ENCODE measurements around the gene NUMB. TPM values are rescaled to one million over a fixed set of nuclear protein-coding genes. Genes with fewer than 3 reads are reported as not detected.
A peak's percentile ranks its signal among the peaks of the same experiment; 100 is the strongest.

The NUMB gene
- total RNA-seq, 2 experiments from 2014 or later = 44.5 to 46.4 TPM

DNA sequence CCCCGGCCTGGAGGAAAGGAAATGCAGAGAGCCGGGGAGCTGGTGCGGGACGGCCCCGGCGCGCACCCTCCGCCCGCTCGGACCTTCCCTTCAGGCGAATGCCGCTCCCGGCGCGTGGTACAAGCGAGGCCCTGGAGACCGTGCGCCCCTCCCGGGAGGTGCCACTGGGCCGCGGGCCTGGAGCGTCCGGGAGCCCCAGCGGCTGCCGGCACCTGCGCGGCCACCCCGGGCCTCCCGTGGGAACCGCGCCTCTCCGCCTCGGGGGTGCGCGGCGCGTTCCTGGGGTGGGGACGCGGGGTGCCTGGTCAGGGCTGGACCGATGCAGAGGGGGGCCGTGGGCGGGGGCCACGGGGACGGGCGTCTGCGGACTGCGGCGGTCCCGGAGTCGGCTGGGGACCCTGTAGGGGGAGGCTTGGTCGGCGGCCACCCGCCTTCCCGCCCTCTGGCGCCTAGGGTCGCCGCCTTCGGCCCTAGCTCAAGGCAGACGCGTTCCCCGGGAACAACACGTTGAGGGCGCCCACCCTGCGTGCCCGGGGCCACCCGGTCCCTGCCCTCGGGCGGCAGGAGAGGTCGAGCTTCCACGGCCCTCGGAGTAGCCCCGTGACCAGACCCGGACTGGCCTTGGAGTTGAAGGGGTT is 220.4 kb downstream of the NUMB start:
- Mint-ChIP-seq H3K4me3 (no peak overlapping the region), H3K27ac (no peak overlapping the region), H3K27me3 (peaks cover 78% of the 10 kb centered on the region), H3K9me3 (no peaks in the 10 kb centered on the region), H3K36me3 (ENCODE audit: low read depth) (peaks cover 3% of the 10 kb centered on the region), H3K4me1 (peaks cover 28% of the 10 kb centered on the region)
- CTCF ChIA-PET = no interaction called here
- DNase-seq = no peak
- POLR2A ChIA-PET = interaction anchor here (0.6 kb wide), 1 partner anchor 14 kb away, joined by 3 read pairs; no protein-coding TSS in a partner anchor

DNA sequence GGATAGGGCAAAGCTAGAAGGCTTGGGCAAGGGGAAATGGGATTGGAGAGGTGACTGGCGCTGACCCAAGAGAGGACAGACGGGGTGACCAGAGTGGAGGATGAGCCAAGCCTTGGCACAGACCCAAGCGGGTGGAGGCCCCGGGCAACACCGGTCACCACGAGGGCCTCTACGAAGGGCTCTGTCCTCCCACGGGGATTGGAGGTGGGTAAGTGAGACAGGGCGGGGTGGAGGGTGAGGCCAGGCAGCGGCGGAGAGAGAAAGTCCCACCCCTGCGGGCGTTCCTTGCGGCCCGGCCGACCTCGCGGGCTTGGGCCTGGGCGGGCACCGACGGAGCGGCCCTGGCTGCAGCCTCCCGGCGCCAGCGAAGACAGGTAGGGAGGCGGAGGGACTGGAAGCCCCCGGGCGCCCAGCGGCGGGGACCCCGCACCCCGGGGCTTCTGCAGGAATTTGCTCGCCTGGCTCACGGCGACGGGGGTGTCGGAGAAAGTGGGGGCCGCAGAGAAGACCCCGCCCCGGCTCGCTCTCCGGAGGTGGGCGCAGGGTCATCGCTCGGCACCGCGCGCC is 221.0 kb downstream of the NUMB start, which contains the start of gene PAPLN:
Gene PAPLN, plus strand, starts transcription at position 288 of the 567 bp plus-strand sequence. CDS start 2,273 bp downstream, outside the sequence.
- H3K4me1 Mint-ChIP-seq = peaks cover 24% of the 10 kb centered on the region
- H3K27ac Mint-ChIP-seq = no peak within 1 kb of the TSS
- peaks cover 3% of the 10 kb centered on the region for H3K36me3 Mint-ChIP-seq (ENCODE audit: low read depth)
- CTCF ChIA-PET = no interaction called here
- no peaks in the 10 kb centered on the region for H3K9me3 Mint-ChIP-seq
- no peak for DNase-seq
- POLR2A ChIA-PET = no interaction called here
- peak within 1 kb of the TSS; percentile 46 for H3K4me3 Mint-ChIP-seq
- H3K27me3 Mint-ChIP-seq = peaks cover 76% of the 10 kb centered on the region

DNA sequence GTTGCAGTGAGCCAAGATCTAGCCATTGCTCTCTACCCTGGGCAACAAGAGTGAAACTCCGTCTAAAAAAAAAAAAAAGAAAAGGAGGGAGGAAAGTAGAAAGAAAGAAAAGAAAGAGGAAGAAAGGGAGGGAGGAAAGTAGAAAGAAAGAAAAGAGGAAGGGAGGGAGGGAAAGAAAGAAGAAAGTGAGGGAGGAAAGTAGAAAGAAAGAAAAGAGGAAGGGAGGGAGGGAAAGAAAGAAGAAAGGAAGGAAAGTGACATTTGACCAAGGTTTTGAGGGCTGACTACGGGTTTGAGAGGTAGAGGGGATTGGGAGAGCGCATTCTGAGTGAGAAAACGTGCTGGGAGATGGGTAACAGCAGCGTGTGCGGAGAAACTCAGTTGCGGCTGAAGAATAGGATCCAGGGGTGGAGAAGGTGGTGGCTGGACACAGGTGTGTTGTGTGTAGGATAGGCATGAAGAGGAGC is 221.6 kb downstream of the NUMB start:
- peaks cover 3% of the 10 kb centered on the region for H3K36me3 Mint-ChIP-seq (ENCODE audit: low read depth)
- no peak for DNase-seq
- H3K4me3 Mint-ChIP-seq = peak overlapping the region; percentile 46
- no peaks in the 10 kb centered on the region for H3K9me3 Mint-ChIP-seq
- POLR2A ChIA-PET = no interaction called here
- peaks cover 24% of the 10 kb centered on the region for H3K4me1 Mint-ChIP-seq
- H3K27ac Mint-ChIP-seq = no peak overlapping the region
- H3K27me3 Mint-ChIP-seq = peaks cover 74% of the 10 kb centered on the region
- CTCF ChIA-PET = no interaction called here

DNA sequence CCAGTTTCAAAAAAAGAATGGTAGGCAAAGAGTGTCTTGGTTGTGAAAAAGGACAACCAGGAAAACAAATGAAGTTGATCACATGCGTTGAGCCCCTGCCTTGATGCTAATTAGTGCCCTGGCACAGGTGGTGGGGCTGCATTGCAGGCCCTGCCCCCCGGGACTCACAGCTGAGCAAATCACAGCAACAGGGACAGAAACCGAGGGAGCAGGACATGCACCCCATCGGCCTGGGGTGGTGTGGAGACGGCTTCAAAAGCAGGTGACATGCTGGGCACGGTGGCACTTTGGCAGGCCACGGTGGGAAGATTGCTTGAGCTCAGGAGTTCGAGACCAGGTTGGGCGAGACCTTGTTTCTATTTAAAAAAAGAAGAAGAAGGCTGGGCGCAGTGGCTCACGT is 222.2 kb downstream of the NUMB start:
- Mint-ChIP-seq H3K4me3 (no peak overlapping the region), H3K4me1 (peaks cover 22% of the 10 kb centered on the region), H3K27ac (no peak overlapping the region), H3K36me3 (ENCODE audit: low read depth) (peaks cover 3% of the 10 kb centered on the region), H3K27me3 (peaks cover 67% of the 10 kb centered on the region), H3K9me3 (no peaks in the 10 kb centered on the region)
- POLR2A ChIA-PET = no interaction called here
- CTCF ChIA-PET = no interaction called here
- DNase-seq = no peak

DNA sequence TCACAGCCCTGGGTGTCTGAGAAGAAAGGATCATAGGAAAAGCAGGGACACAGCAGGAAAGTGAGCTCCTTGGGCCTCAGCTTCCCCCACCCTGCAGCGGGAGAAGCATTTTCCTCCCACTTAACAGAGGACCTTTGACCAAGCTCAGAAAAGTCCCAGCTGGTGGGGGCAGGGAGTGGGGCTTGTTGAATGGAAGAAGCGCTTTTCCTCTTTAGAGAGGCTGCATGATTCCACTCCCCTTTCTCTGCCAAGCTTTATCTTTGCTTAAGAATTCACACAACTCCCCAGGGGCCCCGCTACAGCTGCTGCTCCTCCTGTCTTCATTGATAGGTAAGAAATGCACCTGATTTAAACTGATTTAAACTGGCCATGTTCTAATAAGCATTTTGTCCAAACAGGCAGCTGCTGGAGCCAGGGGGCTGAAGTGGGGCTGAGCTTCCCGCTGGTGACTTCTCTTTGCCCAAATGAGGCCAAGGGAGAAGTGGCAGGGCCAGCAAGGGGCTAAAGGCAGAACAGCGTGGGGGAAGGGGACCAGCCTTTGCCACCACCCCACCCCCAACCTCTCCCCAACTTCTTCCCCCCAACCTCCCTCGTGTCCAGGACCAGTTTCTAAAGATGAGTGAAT is 222.7 kb downstream of the NUMB start:
- no peaks in the 10 kb centered on the region for H3K9me3 Mint-ChIP-seq
- POLR2A ChIA-PET = no interaction called here
- peaks cover 62% of the 10 kb centered on the region for H3K27me3 Mint-ChIP-seq
- no peak overlapping the region for H3K4me3 Mint-ChIP-seq
- H3K36me3 Mint-ChIP-seq (ENCODE audit: low read depth) = peaks cover 3% of the 10 kb centered on the region
- CTCF ChIA-PET = no interaction called here
- peaks cover 22% of the 10 kb centered on the region for H3K4me1 Mint-ChIP-seq
- H3K27ac Mint-ChIP-seq = no peak overlapping the region
- DNase-seq = no peak

DNA sequence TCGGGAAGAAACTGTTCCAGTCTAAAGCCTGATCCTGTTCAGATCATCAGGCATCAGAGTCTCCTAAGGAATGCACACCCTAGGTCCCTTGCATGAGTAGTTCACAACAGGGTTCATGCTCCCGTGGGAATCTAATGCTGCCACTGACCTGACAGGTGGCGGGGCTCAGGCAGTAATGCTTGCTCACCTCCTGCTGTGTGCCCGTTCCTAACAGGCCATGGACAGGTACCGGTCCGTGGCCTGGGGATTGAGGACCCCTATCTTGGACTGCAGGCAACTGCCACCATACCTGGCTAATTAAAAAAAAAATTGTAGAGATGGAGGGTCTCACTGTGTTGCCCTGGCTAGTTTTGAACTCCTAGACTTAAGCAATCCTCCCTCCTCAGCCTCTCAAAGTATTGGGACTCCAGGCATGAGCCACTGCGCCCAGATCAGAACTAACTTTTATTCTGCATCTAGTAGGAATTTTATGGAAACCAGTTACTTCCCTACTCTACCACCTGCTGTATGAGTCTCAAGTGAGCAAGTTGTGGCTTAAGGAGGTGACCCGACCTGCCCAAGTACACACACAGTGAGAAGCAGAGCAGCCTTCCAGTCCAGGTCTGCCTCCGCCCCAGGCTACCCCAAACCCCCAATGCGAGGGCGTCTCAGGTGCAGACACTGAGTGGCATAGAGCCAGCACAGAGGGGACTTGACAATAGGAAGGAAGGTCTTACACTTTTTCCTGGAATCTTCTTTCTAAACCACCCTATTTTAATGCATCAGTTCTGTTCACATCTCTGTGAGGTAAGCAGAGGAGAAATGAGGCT is 223.6 kb downstream of the NUMB start:
- H3K4me3 Mint-ChIP-seq = no peak overlapping the region
- H3K9me3 Mint-ChIP-seq = no peaks in the 10 kb centered on the region
- H3K4me1 Mint-ChIP-seq = peaks cover 20% of the 10 kb centered on the region
- POLR2A ChIA-PET = no interaction called here
- H3K27me3 Mint-ChIP-seq = peaks cover 57% of the 10 kb centered on the region
- peaks cover 3% of the 10 kb centered on the region for H3K36me3 Mint-ChIP-seq (ENCODE audit: low read depth)
- CTCF ChIA-PET = no interaction called here
- DNase-seq = no peak
- no peak overlapping the region for H3K27ac Mint-ChIP-seq

DNA sequence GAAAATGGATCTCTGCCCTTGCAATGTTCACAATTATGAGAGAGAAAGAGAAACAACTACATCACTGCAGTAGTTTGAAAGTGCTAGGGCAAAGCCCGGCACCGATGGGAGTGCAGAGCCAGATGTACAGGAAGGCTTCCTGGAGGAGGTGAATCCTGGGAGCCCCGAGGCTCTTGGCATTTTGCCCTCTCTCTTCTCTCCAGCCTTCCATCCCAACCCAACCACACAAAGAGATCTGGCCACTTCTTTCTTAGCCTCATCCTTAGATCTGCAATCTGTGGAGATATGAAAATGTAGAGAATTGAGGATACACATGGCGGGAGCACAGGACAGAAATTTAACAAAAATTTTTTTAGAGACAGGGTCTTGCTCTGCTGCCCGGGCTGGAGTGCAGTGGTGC is 224.3 kb downstream of the NUMB start:
- POLR2A ChIA-PET = no interaction called here
- CTCF ChIA-PET = no interaction called here

DNA sequence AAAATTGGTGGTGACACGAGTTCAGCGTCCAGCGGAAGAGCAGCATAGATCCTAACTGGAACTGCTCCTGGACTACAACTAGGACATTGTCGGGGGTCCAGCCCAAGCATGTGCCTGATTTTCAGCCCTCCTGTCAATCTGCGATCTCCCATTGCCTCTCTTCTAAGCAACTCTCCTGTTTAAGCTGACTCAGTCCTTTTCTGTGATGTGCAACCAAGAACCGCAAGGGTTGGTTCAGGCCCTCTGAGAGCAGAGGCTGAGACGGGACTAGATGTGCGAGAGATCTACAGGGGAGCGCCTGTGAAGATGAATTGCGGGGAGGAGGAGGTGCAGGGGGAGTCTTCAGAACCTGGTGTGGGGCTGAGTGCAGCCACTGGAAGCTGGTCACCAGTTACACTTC is 224.8 kb downstream of the NUMB start:
- Mint-ChIP-seq H3K4me3 (no peak overlapping the region), H3K27ac (no peak overlapping the region), H3K36me3 (ENCODE audit: low read depth) (peaks cover 3% of the 10 kb centered on the region), H3K27me3 (peaks cover 46% of the 10 kb centered on the region), H3K4me1 (peaks cover 15% of the 10 kb centered on the region), H3K9me3 (no peaks in the 10 kb centered on the region)
- ChIA-PET POLR2A (interaction anchor here (1.8 kb wide), 1 partner anchor 11 kb away, joined by 6 read pairs; no protein-coding TSS in a partner anchor), CTCF (interaction anchor here (0.8 to 1.0 kb wide), 2 partner anchors 12 to 15 kb away, joined by 3 read pairs; no protein-coding TSS in a partner anchor)
- DNase-seq = no peak

More for the DNA sequence above, 224.3 kb downstream of the NUMB start:
- peaks cover 51% of the 10 kb centered on the region for H3K27me3 Mint-ChIP-seq
- H3K9me3 Mint-ChIP-seq = no peaks in the 10 kb centered on the region
- H3K36me3 Mint-ChIP-seq (ENCODE audit: low read depth) = peaks cover 3% of the 10 kb centered on the region
- H3K4me1 Mint-ChIP-seq = peaks cover 20% of the 10 kb centered on the region
- no peak overlapping the region for H3K4me3 Mint-ChIP-seq
- no peak for DNase-seq
- no peak overlapping the region for H3K27ac Mint-ChIP-seq

DNA sequence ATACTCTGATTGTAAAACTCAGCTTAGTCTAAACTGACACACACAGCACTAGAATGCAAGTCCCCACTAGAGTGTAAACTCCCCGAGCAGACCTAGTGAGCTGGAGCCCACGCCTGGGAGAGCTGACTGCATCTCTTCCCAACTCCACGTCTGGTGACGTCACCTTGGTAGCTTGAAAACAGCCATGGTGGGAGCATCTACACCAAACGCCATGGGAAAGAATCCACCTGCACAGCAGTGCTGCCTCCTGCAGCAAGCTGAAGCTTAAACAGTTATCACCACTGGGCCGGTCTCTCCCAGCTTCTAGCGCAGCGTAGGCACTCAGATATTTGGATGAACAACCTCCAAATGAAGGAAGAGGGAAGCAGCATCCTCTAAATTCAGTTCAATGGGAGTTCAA is 225.4 kb downstream of the NUMB start:
- Mint-ChIP-seq H3K27me3 (peaks cover 43% of the 10 kb centered on the region), H3K36me3 (ENCODE audit: low read depth) (peaks cover 6% of the 10 kb centered on the region), H3K4me3 (no peak overlapping the region), H3K27ac (no peak overlapping the region), H3K9me3 (no peaks in the 10 kb centered on the region), H3K4me1 (peaks cover 11% of the 10 kb centered on the region)
- DNase-seq = no peak
- CTCF ChIA-PET = interaction anchor here (0.8 to 1.9 kb wide), 3 partner anchors 13 to 62 kb away, joined by 3 to 7 read pairs (median 3); no protein-coding TSS in a partner anchor
- POLR2A ChIA-PET = interaction anchor here (1.8 kb wide), 1 partner anchor 10 kb away, joined by 6 read pairs; no protein-coding TSS in a partner anchor

DNA sequence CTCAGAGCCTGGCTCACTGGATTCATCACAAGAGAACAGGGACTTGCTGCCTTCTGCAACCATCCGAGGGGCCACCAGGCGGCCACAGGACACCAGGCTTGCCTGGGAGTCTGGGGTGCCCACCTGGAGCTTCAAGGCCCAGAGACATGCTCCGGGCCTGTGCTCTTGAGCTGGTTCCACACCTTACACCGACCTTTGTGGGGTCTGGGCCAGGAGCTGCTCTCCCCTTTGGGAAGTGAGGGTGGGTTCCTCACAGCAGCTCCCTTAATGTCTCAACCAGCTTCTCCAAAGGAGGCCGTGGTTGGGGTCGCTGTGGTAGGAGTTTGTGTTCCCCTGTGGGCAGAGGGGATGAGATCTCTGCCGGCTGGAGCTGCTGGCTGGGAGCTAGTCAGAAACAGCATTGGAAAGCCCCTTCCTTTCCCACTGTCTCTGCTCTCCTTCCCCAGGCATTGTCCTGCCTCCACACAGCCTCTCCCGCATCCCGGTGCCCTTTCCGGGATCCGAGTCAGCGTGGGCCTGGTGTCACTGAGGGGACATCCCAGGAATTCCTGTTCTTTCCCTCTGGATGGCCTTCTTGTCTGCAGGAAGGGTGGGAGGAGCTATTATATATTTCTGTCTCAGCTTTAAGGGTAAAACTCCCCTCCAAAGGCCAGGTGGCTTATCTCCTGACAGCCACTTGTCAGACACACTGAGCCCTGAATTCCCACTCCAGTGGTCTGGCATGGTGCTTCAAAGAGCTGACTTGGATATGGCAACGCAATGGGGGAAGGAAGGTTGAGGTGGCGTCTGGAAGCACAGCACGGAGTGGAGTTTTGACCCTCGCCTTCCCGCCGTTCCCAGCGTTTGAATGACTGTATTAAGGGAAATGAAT is 226.1 kb downstream of the NUMB start:
- no peak overlapping the region for H3K27ac Mint-ChIP-seq
- POLR2A ChIA-PET = interaction anchor here (1.5 to 1.8 kb wide), 2 partner anchors 9 to 13 kb away, joined by 4 to 6 read pairs; no protein-coding TSS in a partner anchor
- H3K4me3 Mint-ChIP-seq = no peak overlapping the region
- no peak for DNase-seq
- H3K9me3 Mint-ChIP-seq = no peaks in the 10 kb centered on the region
- CTCF ChIA-PET = interaction anchor here (1.0 to 1.9 kb wide), 2 partner anchors 63 to 240 kb away, joined by 5 to 7 read pairs; no protein-coding TSS in a partner anchor
- H3K36me3 Mint-ChIP-seq (ENCODE audit: low read depth) = peaks cover 6% of the 10 kb centered on the region
- H3K4me1 Mint-ChIP-seq = peaks cover 11% of the 10 kb centered on the region
- H3K27me3 Mint-ChIP-seq = peaks cover 42% of the 10 kb centered on the region

DNA sequence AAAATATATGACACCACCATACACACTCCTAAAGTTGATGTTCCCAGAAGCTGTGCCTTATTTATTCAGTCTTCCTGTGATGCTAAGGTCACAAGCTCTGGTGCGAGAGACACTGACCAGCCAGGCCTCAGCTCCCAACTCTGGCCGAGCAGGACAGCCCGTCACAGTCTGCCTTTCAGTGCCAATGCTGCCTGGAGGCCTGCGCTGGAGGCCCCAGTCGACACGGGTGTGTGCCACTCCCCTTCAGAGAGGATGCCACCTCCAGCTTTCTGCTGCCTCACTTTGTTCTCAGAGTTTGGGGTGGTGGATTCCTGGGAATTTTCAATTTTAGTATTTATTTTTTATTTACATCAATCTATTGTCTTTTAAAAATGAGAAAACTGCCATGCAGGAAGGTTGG is 228.3 kb downstream of the NUMB start:
- Mint-ChIP-seq H3K27me3 (peaks cover 20% of the 10 kb centered on the region), H3K4me3 (no peak overlapping the region), H3K4me1 (no peaks in the 10 kb centered on the region), H3K9me3 (no peaks in the 10 kb centered on the region), H3K36me3 (ENCODE audit: low read depth) (peaks cover 6% of the 10 kb centered on the region), H3K27ac (no peak overlapping the region)
- POLR2A ChIA-PET = no interaction called here
- CTCF ChIA-PET = interaction anchor here (1.5 kb wide), 1 partner anchor 13 kb away, joined by 4 read pairs; no protein-coding TSS in a partner anchor
- DNase-seq = no peak
